ENCODE measurements around the gene CFAP61. TPM values are rescaled to one million over a fixed set of nuclear protein-coding genes. Genes with fewer than 3 reads are reported as not detected.

Gene CFAP61
- total RNA-seq, 3 donors from 2014 or later = 0.33 to 2.4 (median 0.59) TPM

GRCh38 chr20:20267685-20268370, 215.5 kb downstream of the CFAP61 start:
- no peaks in the 10 kb centered on the region for H3K36me3 ChIP-seq
- no peak for DNase-seq (ENCODE audit: low spot score in 2 of 2)
- H3K4me1 ChIP-seq = no peaks in the 10 kb centered on the region
- H3K4me3 ChIP-seq = peak overlapping the region in 1 of 3 donors; percentile 17
- TF ChIP-seq CTCF (IDR thresholded peaks at IDR 0.05) (no peak), POLR2A (IDR thresholded peaks at IDR 0.05) (no peak), POLR2AphosphoS5 (IDR thresholded peaks at IDR 0.05) (no peak)
- no peaks in the 10 kb centered on the region for H3K9me3 ChIP-seq
- intact Hi-C loops (cut with DNase I; ENCODE audit: low total_unique reads) = no loop called here
- no peak overlapping the region for H3K27ac ChIP-seq
- no peaks in the 10 kb centered on the region for H3K27me3 ChIP-seq

- Histone ChIP-seq H3K27me3 (no peaks in the 10 kb centered on the region), H3K4me1 (no peaks in the 10 kb centered on the region), H3K27ac (no peak overlapping the region), H3K36me3 (no peaks in the 10 kb centered on the region), H3K4me3 (no peak overlapping the region), H3K9me3 (no peaks in the 10 kb centered on the region)
- TF ChIP-seq CTCF (IDR thresholded peaks at IDR 0.05) (no peak), POLR2A (IDR thresholded peaks at IDR 0.05) (no peak), POLR2AphosphoS5 (IDR thresholded peaks at IDR 0.05) (no peak)
- DNase-seq (ENCODE audit: low spot score in 2 of 2) = no peak
- intact Hi-C loops (cut with DNase I; ENCODE audit: low total_unique reads) = no loop called here
Observed at GRCh38 chr20:20271271-20271670, 218.9 kb downstream of the CFAP61 start.

GRCh38 chr20:20272686-20273085, 220.4 kb downstream of the CFAP61 start:
- H3K27me3 ChIP-seq = no peaks in the 10 kb centered on the region
- H3K27ac ChIP-seq = no peak overlapping the region
- no peaks in the 10 kb centered on the region for H3K4me1 ChIP-seq
- intact Hi-C loops (cut with DNase I; ENCODE audit: low total_unique reads) = no loop called here
- H3K36me3 ChIP-seq = no peaks in the 10 kb centered on the region
- H3K9me3 ChIP-seq = no peaks in the 10 kb centered on the region
- no peak for DNase-seq (ENCODE audit: low spot score in 2 of 2)
- TF ChIP-seq CTCF (IDR thresholded peaks at IDR 0.05) (no peak), POLR2A (IDR thresholded peaks at IDR 0.05) (no peak), POLR2AphosphoS5 (IDR thresholded peaks at IDR 0.05) (no peak)
- no peak overlapping the region for H3K4me3 ChIP-seq

- Histone ChIP-seq H3K36me3 (no peaks in the 10 kb centered on the region), H3K27ac (no peak overlapping the region), H3K9me3 (no peaks in the 10 kb centered on the region), H3K4me3 (no peak overlapping the region), H3K4me1 (no peaks in the 10 kb centered on the region), H3K27me3 (no peaks in the 10 kb centered on the region)
- TF ChIP-seq POLR2A (IDR thresholded peaks at IDR 0.05) (no peak), POLR2AphosphoS5 (IDR thresholded peaks at IDR 0.05) (no peak), CTCF (IDR thresholded peaks at IDR 0.05) (no peak)
- DNase-seq (ENCODE audit: low spot score in 2 of 2) = no peak
- intact Hi-C loops (cut with DNase I; ENCODE audit: low total_unique reads) = no loop called here
Observed at GRCh38 chr20:20273286-20273685, 221.0 kb downstream of the CFAP61 start.

- Histone ChIP-seq H3K27me3 (no peaks in the 10 kb centered on the region), H3K4me1 (no peaks in the 10 kb centered on the region), H3K4me3 (no peak overlapping the region), H3K36me3 (no peaks in the 10 kb centered on the region), H3K9me3 (peaks cover 0 to under 1% of the 10 kb centered on the region in 2 donors), H3K27ac (no peak overlapping the region)
- no peak for TF ChIP-seq POLR2A (IDR thresholded peaks at IDR 0.05)
- TF ChIP-seq POLR2AphosphoS5 (IDR thresholded peaks at IDR 0.05) = no peak
- intact Hi-C loops (cut with DNase I; ENCODE audit: low total_unique reads) = no loop called here
- no peak for DNase-seq (ENCODE audit: low spot score in 2 of 2)
Observed at GRCh38 chr20:20274821-20275220, 222.5 kb downstream of the CFAP61 start.

All from breast epithelium (tissue), 4 donors.